Measurements from ENCODE around the gene CACNA2D3. TPM values are rescaled to one million over a fixed set of nuclear protein-coding genes. Genes with fewer than 3 reads are reported as not detected.

Gene CACNA2D3
- total RNA-seq, 6 donors from 2014 or later = 2.9 to 16.8 (median 4.9) TPM

DNA sequence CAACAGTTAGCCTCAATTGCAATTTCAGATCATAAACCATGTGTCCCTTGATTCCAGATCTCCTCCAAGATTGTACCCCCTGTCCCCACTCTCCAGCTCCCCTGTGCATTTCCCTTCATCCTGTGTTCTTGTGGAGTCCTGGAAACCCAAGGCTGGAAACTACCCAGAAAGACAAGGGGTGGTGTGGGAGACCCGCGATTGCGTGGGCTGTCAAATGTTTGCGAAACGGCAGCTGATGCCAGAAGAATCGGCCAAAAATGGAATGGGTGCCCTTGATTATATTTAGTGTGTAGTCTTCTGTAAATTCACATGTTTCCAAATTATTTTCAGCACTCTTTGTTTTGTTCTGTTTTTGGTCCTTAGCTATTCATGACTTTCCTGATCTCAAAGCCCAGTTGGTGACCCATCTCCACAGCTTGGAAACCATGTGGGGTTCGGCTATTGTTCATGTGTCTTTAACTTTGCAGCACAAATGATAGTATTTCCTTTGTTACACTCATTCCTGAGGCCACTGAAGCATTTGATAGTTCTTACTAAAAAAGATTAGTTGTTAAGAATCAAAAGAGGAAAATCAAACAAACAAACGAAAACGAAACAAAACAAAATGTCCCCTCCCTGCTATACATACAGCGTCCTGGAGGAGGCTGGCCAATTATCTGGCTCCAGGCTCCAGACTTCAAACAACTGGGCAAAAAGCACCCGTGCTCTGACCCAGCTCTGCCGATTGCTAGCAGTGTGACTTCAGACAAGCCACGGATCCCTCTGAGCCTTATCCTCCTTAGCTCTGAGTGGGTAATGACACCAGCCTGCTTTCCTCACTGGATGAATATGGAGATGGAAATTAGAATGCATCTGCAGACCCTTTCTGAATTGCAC lies 120.9 kb downstream of the CACNA2D3 start:
- H3K9me3 ChIP-seq = no peaks in the 10 kb centered on the region

DNA sequence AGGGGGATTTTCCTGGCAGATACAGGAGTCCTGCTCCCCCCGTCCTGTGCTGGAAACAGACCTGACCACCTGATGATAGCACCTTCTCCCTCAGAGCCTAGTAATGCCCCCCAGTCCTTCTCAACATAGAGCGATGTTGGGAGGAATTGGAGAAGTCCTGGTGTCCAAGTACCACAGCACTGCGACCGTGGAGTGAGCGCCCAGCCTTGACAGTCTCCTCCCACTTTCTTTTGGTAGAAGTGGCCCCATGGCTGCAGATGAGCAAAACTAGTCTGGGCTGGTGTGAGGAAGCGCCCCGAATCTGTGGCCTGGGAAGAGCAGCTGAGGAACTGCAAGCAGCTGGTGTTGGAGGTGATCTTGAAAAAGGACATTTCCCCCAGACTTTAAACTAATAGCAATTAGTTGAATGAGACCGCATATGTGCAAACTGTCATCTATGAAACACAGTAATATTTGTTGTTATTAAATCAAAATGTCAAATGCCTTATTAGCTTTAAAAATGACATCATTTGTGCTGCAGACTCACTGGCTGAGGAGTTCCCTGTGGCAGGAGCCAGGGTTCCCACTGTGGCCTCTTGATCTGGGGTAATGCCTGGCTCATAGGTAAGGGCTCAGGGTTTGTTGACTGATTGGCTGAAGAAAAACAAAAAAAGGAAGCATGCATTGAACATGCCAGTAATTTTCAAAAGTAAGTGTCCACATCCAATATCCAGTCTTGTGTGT lies 121.8 kb downstream of the CACNA2D3 start:
- 82 to 90% methylated on average over 3 to 8 of the region's 8 CpGs for WGBS, 2 donors
- no peaks in the 10 kb centered on the region for H3K9me3 ChIP-seq
- no peaks in the 10 kb centered on the region for H3K4me1 ChIP-seq
- no peak overlapping the region for H3K27ac ChIP-seq
- no peaks in the 10 kb centered on the region for H3K27me3 ChIP-seq
- no peak for DNase-seq
- ATAC-seq (ENCODE audit: low FRiP score in 2 of 2) = no peak
- H3K4me3 ChIP-seq = peak overlapping the region in 1 of 4 donors; percentile 37
- TF ChIP-seq POLR2AphosphoS5 (IDR thresholded peaks at IDR 0.05) (no peak), POLR2A (IDR thresholded peaks at IDR 0.05) (no peak), EP300 (IDR thresholded peaks at IDR 0.05) (no peak)
- TF ChIP-seq, protein P1, sequence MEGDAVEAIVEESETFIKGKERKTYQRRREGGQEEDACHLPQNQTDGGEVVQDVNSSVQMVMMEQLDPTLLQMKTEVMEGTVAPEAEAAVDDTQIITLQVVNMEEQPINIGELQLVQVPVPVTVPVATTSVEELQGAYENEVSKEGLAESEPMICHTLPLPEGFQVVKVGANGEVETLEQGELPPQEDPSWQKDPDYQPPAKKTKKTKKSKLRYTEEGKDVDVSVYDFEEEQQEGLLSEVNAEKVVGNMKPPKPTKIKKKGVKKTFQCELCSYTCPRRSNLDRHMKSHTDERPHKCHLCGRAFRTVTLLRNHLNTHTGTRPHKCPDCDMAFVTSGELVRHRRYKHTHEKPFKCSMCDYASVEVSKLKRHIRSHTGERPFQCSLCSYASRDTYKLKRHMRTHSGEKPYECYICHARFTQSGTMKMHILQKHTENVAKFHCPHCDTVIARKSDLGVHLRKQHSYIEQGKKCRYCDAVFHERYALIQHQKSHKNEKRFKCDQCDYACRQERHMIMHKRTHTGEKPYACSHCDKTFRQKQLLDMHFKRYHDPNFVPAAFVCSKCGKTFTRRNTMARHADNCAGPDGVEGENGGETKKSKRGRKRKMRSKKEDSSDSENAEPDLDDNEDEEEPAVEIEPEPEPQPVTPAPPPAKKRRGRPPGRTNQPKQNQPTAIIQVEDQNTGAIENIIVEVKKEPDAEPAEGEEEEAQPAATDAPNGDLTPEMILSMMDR (IDR thresholded peaks at IDR 0.05) = no peak
- no peaks in the 10 kb centered on the region for H3K36me3 ChIP-seq

More for the DNA sequence above, 120.9 kb downstream of the CACNA2D3 start:
- no peak for TF ChIP-seq POLR2A (IDR thresholded peaks at IDR 0.05)
- TF ChIP-seq EP300 (IDR thresholded peaks at IDR 0.05) = no peak
- no peak for TF ChIP-seq POLR2AphosphoS5 (IDR thresholded peaks at IDR 0.05)
- TF ChIP-seq, protein P1 (IDR thresholded peaks at IDR 0.05) = no peak
- 61 to 66% methylated on average over 13 of the region's 13 CpGs for WGBS, 2 donors
- H3K4me1 ChIP-seq = no peaks in the 10 kb centered on the region
- H3K36me3 ChIP-seq = no peaks in the 10 kb centered on the region
- no peaks in the 10 kb centered on the region for H3K27me3 ChIP-seq
- DNase-seq (no peak), ATAC-seq (ENCODE audit: low FRiP score in 2 of 2) (no peak)
- no peak overlapping the region for H3K27ac ChIP-seq
- H3K4me3 ChIP-seq = peak overlapping the region in 2 of 4 donors; percentile 33 to 37

DNA sequence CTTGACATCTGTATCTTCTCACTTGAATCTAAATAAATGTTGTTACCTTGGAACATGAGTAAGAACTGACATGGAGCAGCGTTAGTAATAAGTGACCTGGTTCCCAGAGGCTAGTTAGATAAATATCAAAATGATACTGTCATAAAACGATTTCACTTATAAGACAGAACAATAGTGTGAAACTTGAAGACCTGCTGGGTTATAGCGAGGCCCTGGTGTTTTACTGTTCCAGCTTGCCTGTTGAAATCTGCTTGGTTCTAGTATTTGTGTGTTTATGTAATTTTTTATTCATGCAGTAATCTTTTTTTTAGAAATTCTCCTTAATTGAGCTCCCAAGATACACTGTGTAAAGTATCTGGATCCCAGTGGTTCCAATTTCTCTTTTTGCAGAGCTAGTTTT lies 129.4 kb downstream of the CACNA2D3 start:
- Histone ChIP-seq H3K4me3 (no peak overlapping the region), H3K9me3 (no peaks in the 10 kb centered on the region), H3K4me1 (no peaks in the 10 kb centered on the region), H3K36me3 (no peaks in the 10 kb centered on the region), H3K27me3 (no peaks in the 10 kb centered on the region), H3K27ac (no peak overlapping the region)
- DNase-seq = no peak
- no peak for ATAC-seq (ENCODE audit: low FRiP score in 2 of 2)
- 68 to 80% methylated on average over 3 of the region's 3 CpGs for WGBS, 2 donors
- TF ChIP-seq EP300 (IDR thresholded peaks at IDR 0.05) (no peak), POLR2AphosphoS5 (IDR thresholded peaks at IDR 0.05) (no peak), POLR2A (IDR thresholded peaks at IDR 0.05) (no peak)
- TF ChIP-seq, protein P1 (IDR thresholded peaks at IDR 0.05) = no peak

DNA sequence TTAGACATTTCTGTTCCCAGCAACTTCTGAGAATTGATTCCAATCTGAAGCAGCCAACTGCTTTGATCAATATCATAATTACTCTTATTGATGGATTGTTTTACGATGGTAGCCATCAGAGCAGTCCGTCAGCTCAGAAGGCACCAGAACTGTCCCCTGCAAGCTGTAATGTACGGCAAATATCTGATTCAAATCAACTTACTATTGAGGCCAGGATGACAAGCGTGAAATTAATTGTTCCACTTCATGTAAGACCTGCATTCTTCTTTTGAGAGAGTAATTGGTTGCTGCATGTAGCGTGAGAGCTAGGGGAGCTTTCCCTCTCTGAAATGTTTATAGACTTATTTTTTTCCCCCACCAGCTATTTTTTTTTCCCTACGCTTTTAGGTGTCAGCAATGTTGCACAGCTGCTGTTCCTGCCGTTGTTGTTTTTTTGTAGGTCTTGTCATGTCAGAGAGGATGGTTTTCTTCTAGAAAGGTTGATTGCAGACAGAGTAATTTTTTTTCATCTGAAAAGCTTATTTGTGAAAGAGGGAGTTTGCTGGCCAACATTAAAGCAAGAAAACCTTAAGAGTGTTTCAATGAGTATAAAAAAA lies 134.9 kb downstream of the CACNA2D3 start:
- DNase-seq = no peak
- H3K27me3 ChIP-seq = no peaks in the 10 kb centered on the region
- ATAC-seq (ENCODE audit: low FRiP score in 2 of 2) = no peak
- no peak overlapping the region for H3K4me3 ChIP-seq
- TF ChIP-seq EP300 (IDR thresholded peaks at IDR 0.05) (no peak), POLR2AphosphoS5 (IDR thresholded peaks at IDR 0.05) (no peak), POLR2A (IDR thresholded peaks at IDR 0.05) (no peak)
- TF ChIP-seq, protein P1 (IDR thresholded peaks at IDR 0.05) = no peak
- H3K9me3 ChIP-seq = no peaks in the 10 kb centered on the region
- H3K27ac ChIP-seq = no peak overlapping the region
- no peaks in the 10 kb centered on the region for H3K36me3 ChIP-seq
- 73 to 76% methylated on average over 7 of the region's 7 CpGs for WGBS, 2 donors
- H3K4me1 ChIP-seq = no peaks in the 10 kb centered on the region

Measured in upper lobe of left lung (tissue), 6 donors.